ENCODE results near the gene LDLR.
"Not testable (repeated sequence)": the region's sequence is repeated elsewhere in the genome, so short reads cannot be mapped to it uniquely, and the experiment has no call there.

GRCh38 chr19:11140023-11140538 is 50.8 kb downstream of the LDLR start:
- TF ChIP-seq CTCF (IDR thresholded peaks at IDR 0.05 in 8 of 11, conservative IDR thresholded peaks at IDR 0.05 in 3 of 11); POLR2A (IDR thresholded peaks at IDR 0.05): not testable (repeated sequence)
